ENCODE results near the gene LRMDA.

LRMDA gene

DNA sequence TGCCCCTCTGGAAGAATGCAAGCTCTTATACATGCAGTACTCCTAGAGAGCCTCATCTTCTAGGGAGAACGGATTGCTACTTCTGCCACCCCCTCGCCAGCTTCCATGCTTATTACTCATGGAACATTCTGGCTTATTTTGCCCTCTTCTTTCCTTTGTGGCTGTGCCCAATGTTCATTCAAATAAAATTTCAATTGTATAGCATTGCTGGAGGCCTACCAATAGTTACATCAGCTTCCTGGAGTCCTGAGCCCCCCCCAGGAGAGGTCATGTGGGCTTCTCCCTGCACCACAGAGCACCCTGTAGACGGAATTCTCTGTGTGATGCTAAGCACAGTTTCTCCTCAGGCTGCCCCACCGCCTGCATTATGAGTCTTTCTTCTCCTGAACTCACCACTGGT lies 1112.2 kb downstream of the LRMDA start:
- no peak for DNase-seq (ENCODE audit: low read depth, low spot score)

GRCh38 chr10:76544789-76545188 lies 1113.4 kb downstream of the LRMDA start:
- DNase-seq (ENCODE audit: low read depth, low spot score): no peak

DNA sequence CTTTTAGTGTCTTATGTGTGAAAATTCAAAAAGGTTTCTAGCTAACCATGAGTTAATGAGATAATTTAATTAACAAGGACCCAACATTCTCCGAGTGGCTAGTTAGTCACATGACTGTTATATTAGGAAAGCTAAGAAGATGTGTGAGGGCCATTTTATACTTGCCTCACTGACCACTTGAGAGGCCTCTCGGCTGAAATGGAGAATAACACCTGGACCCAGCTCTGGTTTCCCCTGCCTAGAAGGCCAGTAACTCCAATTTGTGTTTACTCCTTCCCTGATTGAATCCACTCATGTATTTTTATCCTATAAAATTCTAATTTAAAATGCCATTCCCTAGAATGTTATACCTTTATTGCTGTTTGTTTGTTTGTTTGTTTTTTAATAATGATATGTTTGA lies 1115.0 kb downstream of the LRMDA start:
- DNase-seq (ENCODE audit: low read depth, low spot score): no peak

- no peak for DNase-seq (ENCODE audit: low read depth, low spot score)
These were observed 1116.0 kb downstream of the LRMDA start for GRCh38 chr10:76547352-76547972.

- DNase-seq (ENCODE audit: low read depth, low spot score): no peak
These were observed 1117.3 kb downstream of the LRMDA start for GRCh38 chr10:76548716-76549115.

DNA sequence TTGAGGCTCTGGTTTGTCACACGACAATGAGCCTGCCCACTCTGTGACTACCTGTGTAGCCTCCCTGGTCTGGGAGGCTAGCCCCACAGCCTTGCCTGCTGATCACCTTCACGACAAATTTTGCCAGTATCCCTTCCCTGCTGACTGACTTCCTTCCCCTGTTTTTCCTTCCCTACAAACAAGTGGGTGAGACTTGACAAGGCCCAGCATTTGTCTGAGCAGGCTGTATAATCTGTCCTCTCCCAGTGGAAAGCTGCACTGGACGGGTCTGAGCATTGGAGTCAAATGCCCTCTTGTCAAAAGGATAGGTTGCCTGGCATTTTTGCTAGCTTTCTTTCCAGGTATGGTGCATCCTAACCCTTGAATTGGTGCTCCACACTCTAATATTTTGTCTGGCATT lies 1117.7 kb downstream of the LRMDA start:
- no peak for DNase-seq (ENCODE audit: low read depth, low spot score)

DNA sequence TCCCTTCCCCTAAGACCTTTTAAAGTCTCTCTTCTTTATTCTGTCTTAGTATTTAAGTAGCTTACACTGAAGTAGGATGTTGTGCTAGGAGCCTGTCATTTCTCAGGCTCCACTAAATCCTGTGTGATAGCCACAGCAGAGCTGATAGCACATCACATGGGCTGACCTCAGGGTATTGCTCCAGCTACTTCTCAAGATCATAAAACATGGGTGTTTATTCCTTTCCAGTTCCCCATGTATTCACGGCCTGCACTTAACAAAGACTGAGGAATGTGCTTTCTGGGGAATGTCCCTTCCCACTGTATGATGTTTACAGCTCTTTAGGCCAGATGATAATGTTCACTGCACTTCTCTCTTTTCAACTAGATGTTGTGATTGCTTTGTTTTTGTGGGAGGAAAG lies 1119.4 kb downstream of the LRMDA start:
- no peak for DNase-seq (ENCODE audit: low read depth, low spot score)

- no peak for DNase-seq (ENCODE audit: low read depth, low spot score)
These were observed 1120.9 kb downstream of the LRMDA start for GRCh38 chr10:76552091-76552873.

GRCh38 chr10:76553263-76554032 lies 1122.0 kb downstream of the LRMDA start:
- DNase-seq (ENCODE audit: low read depth, low spot score): no peak

- DNase-seq (ENCODE audit: low read depth, low spot score): no peak
These were observed 1122.6 kb downstream of the LRMDA start for GRCh38 chr10:76554033-76554408.

DNA sequence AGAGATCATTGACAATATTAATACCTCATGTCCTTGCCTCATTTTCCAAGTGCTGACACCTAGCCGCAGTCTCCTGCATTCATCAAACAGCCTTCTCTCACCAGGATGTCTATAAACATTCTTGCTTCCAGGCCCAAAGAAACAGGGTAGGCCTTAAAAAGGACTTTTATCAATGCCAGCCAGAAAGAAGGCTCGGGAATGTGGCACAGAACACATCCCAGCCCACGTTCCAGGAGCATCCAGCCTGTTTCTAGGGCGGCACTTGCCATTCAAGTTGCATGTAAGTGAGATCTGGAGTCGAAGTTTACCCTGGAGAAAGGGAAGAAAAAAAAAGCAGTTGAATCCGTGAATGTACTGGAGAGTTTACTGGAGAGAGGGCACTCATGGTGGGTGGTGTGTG lies 1123.1 kb downstream of the LRMDA start:
- DNase-seq (ENCODE audit: low read depth, low spot score): no peak

GRCh38 chr10:76555067-76555670 lies 1123.7 kb downstream of the LRMDA start:
- DNase-seq (ENCODE audit: low read depth, low spot score): no peak

- DNase-seq (ENCODE audit: low read depth, low spot score): no peak
These were observed 1125.9 kb downstream of the LRMDA start for GRCh38 chr10:76557366-76557765.

DNA sequence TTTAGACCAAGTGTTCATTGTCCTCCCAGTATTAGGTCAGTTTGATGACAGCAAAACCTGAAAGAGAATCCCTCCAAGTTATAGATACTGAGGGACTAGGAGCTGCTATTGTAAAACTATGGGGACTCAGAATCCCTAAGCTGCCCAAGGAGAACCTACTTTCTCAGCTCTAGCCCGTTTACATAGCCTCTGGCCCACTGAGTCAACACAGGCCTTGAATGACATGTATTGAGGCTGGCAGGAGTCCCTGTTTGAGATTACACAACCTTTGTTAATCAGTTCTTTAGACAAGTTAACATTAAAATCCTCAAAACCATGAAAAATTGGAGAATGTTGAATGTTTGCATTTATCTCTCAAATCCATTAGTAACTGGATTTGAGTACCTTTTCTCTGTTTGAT lies 1127.2 kb downstream of the LRMDA start:
- no peak for DNase-seq (ENCODE audit: low read depth, low spot score)

- no peak for DNase-seq (ENCODE audit: low read depth, low spot score)
These were observed 1127.8 kb downstream of the LRMDA start for GRCh38 chr10:76558996-76559891.

DNA sequence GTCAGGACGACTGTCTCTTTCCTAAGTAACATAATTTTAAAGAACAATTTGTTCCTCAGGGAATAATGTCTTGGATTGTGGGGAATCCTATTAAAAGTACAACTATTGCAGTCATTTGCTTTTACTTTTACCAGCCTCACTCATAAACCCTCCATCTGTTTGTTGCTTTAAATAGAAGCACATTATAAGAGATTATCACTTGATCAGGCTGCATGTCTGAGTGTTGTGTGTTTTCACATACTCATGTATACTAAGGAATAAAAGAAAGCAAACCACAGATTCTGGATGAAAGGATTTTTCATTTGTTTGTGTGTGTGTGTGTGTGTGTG lies 1128.4 kb downstream of the LRMDA start:
- DNase-seq (ENCODE audit: low read depth, low spot score): no peak

DNA sequence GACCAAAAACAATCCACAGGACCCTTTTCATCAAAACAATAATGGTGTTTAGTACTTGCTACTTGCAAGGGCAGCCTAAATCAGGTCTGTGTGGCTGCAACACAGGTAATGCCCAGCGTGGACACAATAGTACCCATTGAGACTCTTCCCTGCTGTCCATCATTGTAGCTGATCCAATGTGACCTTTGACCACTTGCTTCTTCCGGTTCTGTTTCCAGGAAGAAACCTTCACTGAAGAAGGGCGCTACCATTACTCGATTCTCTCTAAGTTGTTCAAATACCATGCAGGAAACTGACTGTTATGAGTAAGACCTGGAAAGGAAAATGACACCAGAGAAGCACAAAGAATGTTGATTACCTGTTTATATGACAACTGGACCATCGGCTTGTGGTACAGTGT lies 1128.9 kb downstream of the LRMDA start:
- no peak for DNase-seq (ENCODE audit: low read depth, low spot score)

DNA sequence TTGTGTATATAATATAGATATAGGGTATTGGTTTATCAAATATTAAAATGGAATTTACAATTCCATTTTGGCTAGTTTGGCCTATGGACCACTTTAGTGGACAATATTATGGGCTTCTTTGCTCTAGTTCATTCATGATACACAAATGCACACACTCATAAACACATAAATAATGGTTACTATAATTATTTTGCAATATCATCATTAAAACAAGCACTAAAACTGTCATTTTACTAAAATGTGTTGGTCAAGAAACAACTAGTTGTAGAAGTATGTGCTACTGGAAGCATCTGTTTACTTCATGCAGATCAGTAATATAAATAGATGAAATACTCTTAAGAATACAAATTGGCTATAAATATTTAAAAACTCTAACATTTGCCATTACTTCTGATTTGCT lies 1131.9 kb downstream of the LRMDA start:
- DNase-seq (ENCODE audit: low read depth, low spot score): no peak

DNA sequence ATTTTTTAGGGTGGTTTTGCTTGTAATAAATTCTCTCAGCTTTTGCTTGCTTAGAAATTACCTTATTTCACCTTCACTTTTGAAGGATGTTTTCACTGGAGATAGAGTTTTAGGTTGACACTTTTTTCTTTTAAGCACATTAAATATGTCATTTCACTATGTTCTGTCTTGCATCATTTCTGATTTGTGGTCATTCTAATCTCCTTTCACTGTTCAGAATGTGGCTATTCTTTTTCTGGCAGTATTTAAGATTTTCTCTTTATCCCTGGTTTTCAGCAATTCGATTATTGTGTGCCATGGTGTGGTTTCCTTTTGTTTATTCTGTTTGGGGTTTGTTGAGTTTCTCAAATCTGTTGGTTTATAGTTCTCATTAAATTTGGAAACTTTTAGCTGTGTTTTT lies 1140.6 kb downstream of the LRMDA start:
- DNase-seq (ENCODE audit: low read depth, low spot score): no peak

DNA sequence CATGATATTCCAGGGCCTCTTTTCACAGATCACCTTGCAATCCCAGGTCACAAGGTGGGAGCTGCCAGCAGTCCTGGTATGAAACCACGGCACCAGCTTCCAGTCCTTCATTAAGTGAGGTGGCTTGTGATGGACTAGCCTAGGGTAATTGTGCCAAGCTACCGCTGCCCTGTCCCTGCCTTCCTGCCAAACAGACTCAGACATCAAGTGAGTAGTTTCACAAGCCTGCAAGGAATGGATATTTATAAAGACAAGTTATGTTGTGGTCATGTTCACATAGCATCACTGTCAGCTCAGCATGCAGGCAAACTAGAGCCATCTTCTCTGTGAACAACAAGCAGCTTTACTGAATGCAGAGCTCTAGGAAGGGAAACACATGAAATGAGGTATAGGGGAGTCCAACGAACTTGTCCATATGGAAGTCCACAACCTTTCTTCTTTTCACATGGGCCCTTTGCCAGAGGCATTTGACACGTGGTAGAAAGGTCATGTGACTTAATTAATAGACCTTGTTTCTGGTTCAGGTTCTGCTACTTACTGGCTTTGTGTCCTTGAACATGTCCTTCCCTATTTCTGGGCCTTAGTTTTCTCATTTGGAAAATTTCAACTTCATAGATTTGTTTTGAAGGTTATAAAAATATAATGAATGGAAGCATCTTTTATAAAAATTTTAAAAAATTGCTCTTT lies 1145.0 kb downstream of the LRMDA start:
- DNase-seq (ENCODE audit: low read depth, low spot score): no peak

- no peak for DNase-seq (ENCODE audit: low read depth, low spot score)
These were observed 1146.0 kb downstream of the LRMDA start for GRCh38 chr10:76577455-76577854.

All from brain pericyte (primary cell).